Astrocyte of the spinal cord (primary cell): ENCODE results near the gene TUBD1.
A peak's percentile ranks its signal among the peaks of the same experiment; 100 is the strongest.
"Not testable (repeated sequence)": the region's sequence is repeated elsewhere in the genome, so short reads cannot be mapped to it uniquely, and the experiment has no call there.

Source experiments
- DNase-seq: peaks from one replicate; pipeline ENCODE4 v3.0.0; 2011; ENCODE audit warnings: low read depth, low spot score
- H3K4me3 ChIP-seq: 2 replicates; pipeline ENCODE4 v1.5.1; 2011; ENCODE audit warnings: low read depth, mild to moderate bottlenecking, low read length, moderate library complexity
- in situ Hi-C: cut with HindIII; loops from 2 replicates; pipeline ENCODE4 v1.10.0; 2017; ENCODE audit warnings: low sequenced_read_pairs
- TF ChIP-seq, protein P1 (sequence below): IDR thresholded peaks from 2 replicates; pipeline ENCODE4 v1.5.1; 2012; ENCODE audit warnings: low read depth, mild to moderate bottlenecking, low read length, inconsistent platforms

Gene TUBD1

GRCh38 chr17:59858932-59859331 is 33.8 kb downstream of the TUBD1 start:
- H3K4me3 ChIP-seq = no peak overlapping the region
- TF ChIP-seq, protein P1, sequence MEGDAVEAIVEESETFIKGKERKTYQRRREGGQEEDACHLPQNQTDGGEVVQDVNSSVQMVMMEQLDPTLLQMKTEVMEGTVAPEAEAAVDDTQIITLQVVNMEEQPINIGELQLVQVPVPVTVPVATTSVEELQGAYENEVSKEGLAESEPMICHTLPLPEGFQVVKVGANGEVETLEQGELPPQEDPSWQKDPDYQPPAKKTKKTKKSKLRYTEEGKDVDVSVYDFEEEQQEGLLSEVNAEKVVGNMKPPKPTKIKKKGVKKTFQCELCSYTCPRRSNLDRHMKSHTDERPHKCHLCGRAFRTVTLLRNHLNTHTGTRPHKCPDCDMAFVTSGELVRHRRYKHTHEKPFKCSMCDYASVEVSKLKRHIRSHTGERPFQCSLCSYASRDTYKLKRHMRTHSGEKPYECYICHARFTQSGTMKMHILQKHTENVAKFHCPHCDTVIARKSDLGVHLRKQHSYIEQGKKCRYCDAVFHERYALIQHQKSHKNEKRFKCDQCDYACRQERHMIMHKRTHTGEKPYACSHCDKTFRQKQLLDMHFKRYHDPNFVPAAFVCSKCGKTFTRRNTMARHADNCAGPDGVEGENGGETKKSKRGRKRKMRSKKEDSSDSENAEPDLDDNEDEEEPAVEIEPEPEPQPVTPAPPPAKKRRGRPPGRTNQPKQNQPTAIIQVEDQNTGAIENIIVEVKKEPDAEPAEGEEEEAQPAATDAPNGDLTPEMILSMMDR = no peak
- DNase-seq = no peak
- in situ Hi-C loops = no loop called here

GRCh38 chr17:59858167-59858816 is 34.5 kb downstream of the TUBD1 start:
- H3K4me3 ChIP-seq = no peak overlapping the region
- in situ Hi-C loops = no loop called here
- TF ChIP-seq, protein P1 = no peak
- DNase-seq = peak; percentile 27

DNA sequence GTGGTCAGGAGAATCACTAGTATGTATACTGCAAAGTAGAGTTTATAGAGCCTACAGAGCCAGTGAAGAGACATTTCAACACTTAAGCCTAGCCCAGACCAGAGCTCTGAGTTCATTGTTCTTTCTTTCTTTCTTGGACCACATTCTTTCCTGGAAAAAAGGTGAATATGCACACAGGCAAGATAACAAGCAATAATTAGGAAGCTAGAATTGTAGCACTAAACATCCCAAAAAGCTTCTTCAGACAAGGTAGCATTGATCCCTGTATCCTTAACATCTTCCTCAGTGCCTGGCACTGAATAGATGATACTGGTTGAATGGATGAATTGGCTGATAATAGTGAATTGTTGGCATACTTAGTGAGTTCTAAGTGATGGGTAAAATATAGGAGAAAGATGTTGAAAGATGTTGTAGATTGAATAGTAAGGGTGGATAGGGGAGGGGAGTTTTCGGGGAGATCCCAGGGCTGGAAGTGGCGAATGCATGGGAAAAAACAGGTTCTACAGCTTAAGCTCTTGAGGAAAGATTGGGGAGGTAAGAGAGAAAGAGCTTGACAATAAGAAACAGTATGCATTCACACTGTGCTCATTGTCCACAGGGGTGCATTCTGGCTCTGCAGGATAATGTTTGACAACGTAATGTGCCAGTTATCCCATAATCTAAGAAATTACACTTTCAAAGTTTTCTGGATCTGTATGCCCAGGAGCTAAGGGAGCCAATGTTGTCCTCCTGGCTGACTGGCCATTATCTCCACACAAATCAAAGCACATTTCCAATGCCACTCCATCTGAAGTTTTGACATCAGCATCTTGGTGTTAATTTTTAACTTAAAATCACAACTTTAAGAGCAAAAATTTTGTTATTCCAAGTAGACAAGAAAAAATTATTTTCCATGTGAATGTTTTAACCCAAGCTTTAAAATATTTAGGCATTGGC is 35.6 kb downstream of the TUBD1 start:
- TF ChIP-seq, protein P1 = no peak
- in situ Hi-C loops = no loop called here
- no peak for DNase-seq

GRCh38 chr17:59853919-59854729 is 38.6 kb downstream of the TUBD1 start:
- DNase-seq, in situ Hi-C loops, H3K4me3 ChIP-seq: not testable (repeated sequence)

More for the DNA sequence above, 35.6 kb downstream of the TUBD1 start:
- no peak overlapping the region for H3K4me3 ChIP-seq

GRCh38 chr17:59853168-59853918 is 39.4 kb downstream of the TUBD1 start:
- TF ChIP-seq, protein P1 = peak; percentile 64
- peak; percentile 97 for DNase-seq
- in situ Hi-C loops = no loop called here
- no peak overlapping the region for H3K4me3 ChIP-seq

DNA sequence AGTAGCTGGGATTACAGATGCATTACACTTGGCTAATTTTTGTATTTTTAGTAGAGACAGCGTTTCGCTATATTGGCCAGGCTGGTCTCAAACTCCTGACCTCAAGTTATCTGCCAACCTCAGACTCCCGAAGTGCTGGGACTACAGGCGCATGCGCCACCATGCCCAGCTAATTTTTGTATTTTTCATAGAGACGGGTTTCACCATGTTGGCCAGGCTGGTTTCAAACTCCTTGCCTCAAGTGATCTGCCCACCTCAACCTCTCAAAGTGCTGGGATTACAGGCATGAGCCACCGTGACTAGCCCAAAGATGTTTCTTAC is 39.9 kb downstream of the TUBD1 start:
- H3K4me3 ChIP-seq, in situ Hi-C loops, DNase-seq: not testable (repeated sequence)
